ENCODE measurements around the gene ABCF3.

- TF ChIP-seq CTCF (IDR thresholded peaks at IDR 0.05; ENCODE audit: insufficient read depth, low read length, poor library complexity, severe bottlenecking): no peak
- TF ChIP-seq EZH2phosphoT487 (conservative IDR thresholded peaks at IDR 0.05; ENCODE audit: low read length): no peak
These were observed 43.5 kb downstream of the ABCF3 start, which contains the start of gene VWA5B2 for GRCh38 chr3:184229394-184230080.
